ENCODE results near the gene HDLBP.

The HDLBP gene

DNA sequence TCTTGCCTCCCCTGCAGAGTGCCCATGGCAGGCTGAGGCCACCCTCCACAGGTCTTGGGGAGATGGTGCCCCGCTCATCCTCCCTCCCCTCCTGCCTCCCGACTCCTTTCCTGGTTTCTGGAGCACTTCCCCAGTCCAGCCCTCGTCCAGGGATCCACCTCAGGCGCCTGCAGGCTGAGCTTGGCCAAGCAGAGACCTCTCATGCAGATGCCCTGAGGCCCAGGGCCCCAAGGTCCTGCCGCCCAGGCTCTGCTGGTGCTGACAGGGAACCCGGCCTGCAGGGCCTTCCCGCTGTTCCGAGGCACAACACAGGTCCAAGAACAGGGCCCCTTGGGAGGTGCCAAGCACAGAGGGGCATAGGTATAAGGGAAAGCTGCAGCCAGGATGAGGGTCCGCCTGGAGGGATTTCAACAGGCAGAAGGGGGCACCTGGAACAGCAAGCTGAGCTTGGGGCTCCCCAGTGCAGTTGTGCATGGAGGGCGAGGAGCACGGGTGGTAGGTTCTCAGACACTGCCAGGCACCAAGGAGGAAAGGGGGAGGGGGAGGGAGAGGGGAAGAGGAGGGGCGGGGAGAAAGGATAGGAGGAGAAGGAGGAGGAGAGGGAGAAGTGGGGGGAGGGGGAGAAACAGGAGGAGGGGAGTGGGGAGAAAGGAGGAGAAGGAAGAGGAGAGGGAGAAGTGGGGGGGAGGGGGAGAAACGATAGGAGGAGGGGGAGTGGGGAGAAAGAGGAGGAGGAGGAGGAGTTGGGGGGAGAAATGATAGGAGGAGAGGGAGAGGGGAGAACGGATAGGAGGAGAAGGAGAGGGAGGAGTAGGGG lies 128.2 kb downstream of the HDLBP start:
- Histone ChIP-seq H3K79me2 (no peaks in the 10 kb centered on the region), H3K4me2 (ENCODE audit: low read length) (no peak overlapping the region), H3K9me3 (ENCODE audit: control insufficient read depth, low read length) (no peaks in the 10 kb centered on the region), H3K36me3 (ENCODE audit: control insufficient read depth, insufficient read depth, low read length) (no peaks in the 10 kb centered on the region), H3K4me1 (no peaks in the 10 kb centered on the region), H3K27ac (no peak overlapping the region), H3K27me3 (ENCODE audit: control insufficient read depth, insufficient read depth, low read length) (no peaks in the 10 kb centered on the region), H3K9ac (no peak overlapping the region), H2AFZ (no peak overlapping the region), H3K4me3 (ENCODE audit: low read depth, low read length) (no peak overlapping the region)
- TF ChIP-seq, protein P1, sequence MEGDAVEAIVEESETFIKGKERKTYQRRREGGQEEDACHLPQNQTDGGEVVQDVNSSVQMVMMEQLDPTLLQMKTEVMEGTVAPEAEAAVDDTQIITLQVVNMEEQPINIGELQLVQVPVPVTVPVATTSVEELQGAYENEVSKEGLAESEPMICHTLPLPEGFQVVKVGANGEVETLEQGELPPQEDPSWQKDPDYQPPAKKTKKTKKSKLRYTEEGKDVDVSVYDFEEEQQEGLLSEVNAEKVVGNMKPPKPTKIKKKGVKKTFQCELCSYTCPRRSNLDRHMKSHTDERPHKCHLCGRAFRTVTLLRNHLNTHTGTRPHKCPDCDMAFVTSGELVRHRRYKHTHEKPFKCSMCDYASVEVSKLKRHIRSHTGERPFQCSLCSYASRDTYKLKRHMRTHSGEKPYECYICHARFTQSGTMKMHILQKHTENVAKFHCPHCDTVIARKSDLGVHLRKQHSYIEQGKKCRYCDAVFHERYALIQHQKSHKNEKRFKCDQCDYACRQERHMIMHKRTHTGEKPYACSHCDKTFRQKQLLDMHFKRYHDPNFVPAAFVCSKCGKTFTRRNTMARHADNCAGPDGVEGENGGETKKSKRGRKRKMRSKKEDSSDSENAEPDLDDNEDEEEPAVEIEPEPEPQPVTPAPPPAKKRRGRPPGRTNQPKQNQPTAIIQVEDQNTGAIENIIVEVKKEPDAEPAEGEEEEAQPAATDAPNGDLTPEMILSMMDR (IDR thresholded peaks at IDR 0.05): no peak

DNA sequence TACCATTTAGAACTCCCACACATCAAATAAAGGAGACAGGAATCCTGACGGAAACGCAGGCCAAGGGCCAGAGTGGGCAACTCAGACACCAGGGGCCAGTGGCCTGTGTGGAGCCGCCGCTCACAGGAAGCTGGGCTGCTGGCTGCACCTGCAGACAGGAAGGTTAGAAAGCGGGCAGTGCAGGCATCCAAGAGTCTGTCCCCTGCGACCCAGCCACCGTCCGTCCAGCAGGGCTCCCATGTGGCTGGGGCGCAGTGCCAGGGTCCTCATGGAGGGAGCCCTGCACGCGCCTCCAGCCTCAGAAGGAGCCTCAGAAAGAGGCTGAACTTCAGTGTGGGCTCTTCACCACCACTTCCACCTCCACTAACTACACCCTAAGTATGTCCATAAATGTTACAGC lies 129.5 kb downstream of the HDLBP start:
- Histone ChIP-seq H3K9ac (no peak overlapping the region), H3K9me3 (ENCODE audit: control insufficient read depth, low read length) (no peaks in the 10 kb centered on the region), H3K4me3 (ENCODE audit: low read depth, low read length) (no peak overlapping the region), H3K27ac (no peak overlapping the region), H3K27me3 (ENCODE audit: control insufficient read depth, insufficient read depth, low read length) (no peaks in the 10 kb centered on the region), H2AFZ (no peak overlapping the region), H3K36me3 (ENCODE audit: control insufficient read depth, insufficient read depth, low read length) (no peaks in the 10 kb centered on the region), H3K4me2 (ENCODE audit: low read length) (no peak overlapping the region), H3K4me1 (no peaks in the 10 kb centered on the region), H3K79me2 (no peaks in the 10 kb centered on the region)
- TF ChIP-seq, protein P1 (IDR thresholded peaks at IDR 0.05): no peak

DNA sequence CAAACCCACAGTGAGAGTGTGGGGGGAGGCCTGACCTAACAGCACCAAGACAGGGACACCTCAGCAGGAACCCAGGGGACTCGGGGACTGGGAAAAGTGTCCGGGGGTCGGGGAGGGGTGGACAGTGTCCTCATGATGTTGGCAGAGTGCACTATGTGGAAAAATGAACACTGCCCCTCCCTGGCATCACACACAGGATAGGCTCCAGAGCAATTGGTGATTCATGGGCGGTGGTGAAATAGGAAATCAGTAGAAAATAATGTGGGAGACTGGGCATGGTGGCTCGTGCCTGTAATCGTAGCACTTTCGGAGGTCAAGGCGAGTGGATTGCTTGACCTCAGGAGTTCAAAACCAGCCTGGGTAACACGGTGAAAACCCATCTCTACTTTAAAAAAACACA lies 130.6 kb downstream of the HDLBP start:
- TF ChIP-seq, protein P1 (IDR thresholded peaks at IDR 0.05): no peak
- Histone ChIP-seq H3K27ac (no peak overlapping the region), H3K79me2 (no peaks in the 10 kb centered on the region), H3K9ac (no peak overlapping the region), H2AFZ (no peak overlapping the region), H3K4me1 (no peaks in the 10 kb centered on the region), H3K36me3 (ENCODE audit: control insufficient read depth, insufficient read depth, low read length) (no peaks in the 10 kb centered on the region), H3K4me3 (ENCODE audit: low read depth, low read length) (no peak overlapping the region), H3K27me3 (ENCODE audit: control insufficient read depth, insufficient read depth, low read length) (no peaks in the 10 kb centered on the region), H3K9me3 (ENCODE audit: control insufficient read depth, low read length) (no peaks in the 10 kb centered on the region), H3K4me2 (ENCODE audit: low read length) (no peak overlapping the region)

DNA sequence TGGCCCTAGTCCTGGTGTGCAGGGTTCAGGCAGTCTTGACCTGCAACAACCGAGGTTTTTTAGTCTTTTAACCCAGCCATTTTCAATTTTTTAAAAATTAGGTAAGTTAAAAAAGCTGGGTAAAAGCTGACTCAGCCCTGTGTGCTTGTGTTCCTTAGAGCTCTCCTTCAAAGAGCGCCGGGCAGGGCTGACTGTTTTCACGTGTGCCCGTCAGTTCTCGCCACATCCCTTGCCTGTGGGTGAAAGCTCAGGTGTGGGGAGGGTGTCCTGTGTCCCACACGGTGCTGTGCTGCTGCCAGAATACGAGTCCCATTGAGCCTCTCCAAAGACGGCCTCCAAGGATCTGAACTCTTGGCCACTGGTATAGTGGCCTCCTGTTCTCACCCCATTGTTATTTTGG lies 132.3 kb downstream of the HDLBP start:
- Histone ChIP-seq H3K4me3 (ENCODE audit: low read depth, low read length) (no peak overlapping the region), H3K9ac (no peak overlapping the region), H3K9me3 (ENCODE audit: control insufficient read depth, low read length) (no peaks in the 10 kb centered on the region), H2AFZ (no peak overlapping the region), H3K27me3 (ENCODE audit: control insufficient read depth, insufficient read depth, low read length) (no peaks in the 10 kb centered on the region), H3K27ac (no peak overlapping the region), H3K4me2 (ENCODE audit: low read length) (no peak overlapping the region), H3K79me2 (no peaks in the 10 kb centered on the region), H3K4me1 (no peaks in the 10 kb centered on the region), H3K36me3 (ENCODE audit: control insufficient read depth, insufficient read depth, low read length) (no peaks in the 10 kb centered on the region)
- TF ChIP-seq, protein P1 (IDR thresholded peaks at IDR 0.05): no peak

Measured in parathyroid adenoma (tissue), 2 donors.